K562 (cell line): ENCODE measurements around the gene PIP4K2C. TPM values are rescaled to one million over a fixed set of nuclear protein-coding genes. Genes with fewer than 3 reads are reported as not detected.

Experiments used
- ATF1 ChIP-seq, 2 experiments: fragments of 450-650 bp in 1 of 2; IDR thresholded peaks; 2 replicates each; pipeline ENCODE4 v1.6.1; 2016; ENCODE audit warnings: missing compliant biosample characterization in 1 of 2, missing genetic modification characterization in 1 of 2
- BACH1 ChIP-seq: fragments of 200-800 bp; sonication (Bioruptor generic); IDR thresholded peaks from 2 replicates; pipeline ENCODE4 v1.6.1; 2016; ENCODE audit warnings: missing genetic modification characterization, missing compliant biosample characterization
- CHCHD3 ChIP-seq: fragments of 250-450 bp; sonication (Bioruptor Pico); IDR thresholded peaks from 2 replicates; pipeline ENCODE4 v2.1.2; 2022; ENCODE audit warnings: mild to moderate bottlenecking
- CXXC5 ChIP-seq: fragments of 250-450 bp; sonication (Bioruptor Pico); IDR thresholded peaks from 2 replicates; pipeline ENCODE4 v1.8.0; 2022; ENCODE audit warnings: inconsistent platforms, mild to moderate bottlenecking, moderate library complexity
- DMBX1 ChIP-seq: fragments of 250-450 bp; sonication (Bioruptor Pico); IDR thresholded peaks from 2 replicates; pipeline ENCODE4 v1.8.0; 2022; ENCODE audit warnings: inconsistent platforms, mild to moderate bottlenecking, moderate library complexity, borderline replicate concordance
- FOXP1 ChIP-seq: sonication (generic); formaldehyde crosslinking; IDR thresholded peaks from 2 replicates; pipeline ENCODE4 v1.8.0; 2022; ENCODE audit warnings: mild to moderate bottlenecking, missing genetic modification reagents
- GATAD2A ChIP-seq: fragments of 450-650 bp; IDR thresholded peaks from 2 replicates; pipeline ENCODE4 v1.6.1; 2017
- GMEB1 ChIP-seq: fragments of 250-450 bp; sonication (Bioruptor Pico); IDR thresholded peaks from 2 replicates; pipeline ENCODE4 v1.4.0; 2020; ENCODE audit warnings: mild to moderate bottlenecking
- MLLT1 ChIP-seq, 2 experiments: fragments of 450-650 bp; IDR thresholded peaks; 2 replicates each; pipeline ENCODE4 v1.6.1; 2016
- MTA3 ChIP-seq: fragments of 450-650 bp; formaldehyde crosslinking; IDR thresholded peaks from 2 replicates; pipeline ENCODE4 v1.6.1; 2017; ENCODE audit warnings: mild to moderate bottlenecking, borderline replicate concordance
- NFIC ChIP-seq: fragments of 450-650 bp; IDR thresholded peaks from 2 replicates; pipeline ENCODE4 v1.6.1; 2017; ENCODE audit warnings: mild to moderate bottlenecking, inconsistent platforms
- TCF15 ChIP-seq: fragments of 250-450 bp; sonication (Bioruptor Pico); IDR thresholded peaks from 2 replicates; pipeline ENCODE4 v1.8.0; 2022; ENCODE audit warnings: moderate library complexity, mild to moderate bottlenecking, inconsistent platforms
- ZFP91 ChIP-seq: sonication (generic); formaldehyde crosslinking; IDR thresholded peaks from 2 replicates; pipeline ENCODE4 v1.8.0; 2022; ENCODE audit warnings: mild to moderate bottlenecking, missing genetic modification reagents
- ZFPM2 ChIP-seq: fragments of 250-450 bp; sonication (Bioruptor Pico); IDR thresholded peaks from 2 replicates; pipeline ENCODE4 v1.5.1; 2022; ENCODE audit warnings: mild to moderate bottlenecking
- ZKSCAN1 ChIP-seq: fragments of 150-350 bp; IDR thresholded peaks from 2 replicates; pipeline ENCODE4 v1.6.1; 2016; ENCODE audit warnings: low read depth, low read length
- ZNF224 ChIP-seq: sonication (generic); formaldehyde crosslinking; IDR thresholded peaks from 2 replicates; pipeline ENCODE4 v1.8.0; 2022; ENCODE audit warnings: mild to moderate bottlenecking, missing genetic modification reagents
- ZNF239 ChIP-seq: fragments of 250-450 bp; sonication (Bioruptor Pico); IDR thresholded peaks from 2 replicates; pipeline ENCODE4 v1.4.0; 2020; ENCODE audit warnings: mild to moderate bottlenecking
- ZNF583 ChIP-seq: fragments of 250-450 bp; sonication (Bioruptor Pico); IDR thresholded peaks from 2 replicates; pipeline ENCODE4 v1.4.0; 2020
- polyA plus RNA-seq, 8 experiments: library from polyadenylated mRNA; depleted of rRNA in 4 of 8; stranded (reverse) in 5 of 8; unstranded in 3 of 8; fragments of >200 nt; fragmentation: Nextera tagmentation in 2 of 8; fragmentation: Illumina TruSeq in 1 of 8; extraction: Ambion mirVana in 2 of 8; extraction: Trizol in 1 of 8; gene quantifications; 2 replicates each; pipeline versions ENCODE4 v1.2.1 to v1.2.3, GENCODE V29; 2011 to 2014; ENCODE audit warnings: inconsistent platforms in 1 of 8, missing spikeins in 1 of 8
- total RNA-seq, 7 experiments: library from RNA; depleted of rRNA in 6 of 7; stranded (reverse); fragments of >200 nt in 6 of 7; fragmentation: Illumina TruSeq in 2 of 7; extraction: Trizol in 2 of 7; gene quantifications; 2 replicates each; pipeline versions ENCODE4 v1.2.1 to v1.2.3, GENCODE V29; 2011 to 2021; ENCODE audit warnings: low replicate concordance in 1 of 7
- TF ChIP-seq, protein P1 (sequence below): fragments of 250-450 bp; sonication (Bioruptor Pico); IDR thresholded peaks from 2 replicates; pipeline ENCODE4 v1.5.0; 2020; ENCODE audit warnings: mild to moderate bottlenecking, borderline replicate concordance
- TF ChIP-seq, protein P2 (sequence below): sonication (generic); formaldehyde crosslinking; IDR thresholded peaks from 2 replicates; pipeline ENCODE4 v1.9.0; 2022; ENCODE audit warnings: mild to moderate bottlenecking, missing genetic modification reagents

The PIP4K2C gene
- total and polyA plus RNA-seq, 9 of the 15 experiments (the other 6 are each of a cell fraction or from before 2014, with no cell fraction given): 9.0 to 41.4 (median 18.3) TPM

GRCh38 chr12:57590864-57591781 lies at the start of gene PIP4K2C (continued):
- TF ChIP-seq, protein P1, sequence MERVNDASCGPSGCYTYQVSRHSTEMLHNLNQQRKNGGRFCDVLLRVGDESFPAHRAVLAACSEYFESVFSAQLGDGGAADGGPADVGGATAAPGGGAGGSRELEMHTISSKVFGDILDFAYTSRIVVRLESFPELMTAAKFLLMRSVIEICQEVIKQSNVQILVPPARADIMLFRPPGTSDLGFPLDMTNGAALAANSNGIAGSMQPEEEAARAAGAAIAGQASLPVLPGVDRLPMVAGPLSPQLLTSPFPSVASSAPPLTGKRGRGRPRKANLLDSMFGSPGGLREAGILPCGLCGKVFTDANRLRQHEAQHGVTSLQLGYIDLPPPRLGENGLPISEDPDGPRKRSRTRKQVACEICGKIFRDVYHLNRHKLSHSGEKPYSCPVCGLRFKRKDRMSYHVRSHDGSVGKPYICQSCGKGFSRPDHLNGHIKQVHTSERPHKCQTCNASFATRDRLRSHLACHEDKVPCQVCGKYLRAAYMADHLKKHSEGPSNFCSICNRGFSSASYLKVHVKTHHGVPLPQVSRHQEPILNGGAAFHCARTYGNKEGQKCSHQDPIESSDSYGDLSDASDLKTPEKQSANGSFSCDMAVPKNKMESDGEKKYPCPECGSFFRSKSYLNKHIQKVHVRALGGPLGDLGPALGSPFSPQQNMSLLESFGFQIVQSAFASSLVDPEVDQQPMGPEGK: no peak
- TF ChIP-seq ZFPM2 (no peak), NFIC (no peak; the same call in 1 of the 2 replicates), MTA3 (peak; percentile 50; the same call in 1 of the 2 replicates), CXXC5 (CRISPR knock-in tag) (peak; percentile 97), CHCHD3 (CRISPR knock-in tag) (no peak), ZNF239 (CRISPR knock-in tag) (peak; percentile 13; the same call in 1 of the 2 replicates), ATF1 (CRISPR knock-in tag; IDR thresholded peaks at IDR 0.05) (no peak), ATF1 (tag; IDR thresholded peaks at IDR 0.05) (peak; percentile 68), DMBX1 (CRISPR knock-in tag) (no peak; the same call in 1 of the 2 replicates), GATAD2A (no peak), FOXP1 (0 out of 2 replicates have a peak, but pooled peaks have one; percentile 44), MLLT1 (IDR thresholded peaks at IDR 0.05) (no peak), ZFP91 (no peak), GMEB1 (CRISPR knock-in tag) (peak; percentile 52), ZNF583 (CRISPR knock-in tag) (peak; percentile 66; the same call in 1 of the 2 replicates), BACH1 (tag) (no peak), ZKSCAN1 (no peak), ZNF224 (no peak), TCF15 (no peak)
- TF ChIP-seq, protein P2, sequence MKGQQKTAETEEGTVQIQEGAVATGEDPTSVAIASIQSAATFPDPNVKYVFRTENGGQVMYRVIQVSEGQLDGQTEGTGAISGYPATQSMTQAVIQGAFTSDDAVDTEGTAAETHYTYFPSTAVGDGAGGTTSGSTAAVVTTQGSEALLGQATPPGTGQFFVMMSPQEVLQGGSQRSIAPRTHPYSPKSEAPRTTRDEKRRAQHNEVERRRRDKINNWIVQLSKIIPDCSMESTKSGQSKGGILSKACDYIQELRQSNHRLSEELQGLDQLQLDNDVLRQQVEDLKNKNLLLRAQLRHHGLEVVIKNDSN (CRISPR knock-in tag): peak; percentile 95
